T-cell (primary cell): ENCODE data around the gene EPG5. TPM values are rescaled to one million over a fixed set of nuclear protein-coding genes. Genes with fewer than 3 reads are reported as not detected.
"Not testable (repeated sequence)": the region's sequence is repeated elsewhere in the genome, so short reads cannot be mapped to it uniquely, and the experiment has no call there.

Experiments used
- ATAC-seq, 4 experiments: fragments of 200-7000 bp in 3 of 4; fragments of 150-1000 bp in 1 of 4; cut with Tn5 transposase; replicated peaks in 1 of 4; 1 replicate in 3 of 4; 2 replicates in 1 of 4; pipeline ENCODE4 v1.10.0; 2021; ENCODE audit warnings: moderate library complexity in 3 of 4, mild to moderate bottlenecking in 2 of 4, moderate number of reproducible peaks in 1 of 4
- CTCF ChIA-PET, 2 donors: fragments of 300-600 bp; sonication (Branson Sonifier 250); formaldehyde crosslinking; loops; one replicate each; lab custom pipeline; 2022; ENCODE audit warnings: antibody characterized with exemption in 2 of 2; lab: Charles Lee
- POLR2A ChIA-PET, 2 donors: fragments of 300-600 bp; sonication (Branson Sonifier 250); formaldehyde crosslinking; loops; one replicate each; lab custom pipeline; 2022; ENCODE audit warnings: antibody characterized with exemption in 2 of 2; lab: Charles Lee
- DNase-seq, 35 experiments: peaks; one replicate each; pipeline versions ENCODE4 v3.0.0 to v3.0.0-alpha.2; 2013 to 2023
- H3K27ac ChIP-seq: one replicate; pipeline ENCODE4 v1.5.1; 2013; ENCODE audit warnings: low read length
- H3K27me3 ChIP-seq, 2 experiments: replicated peaks in 1 of 2; 1 replicate in 1 of 2; 2 replicates in 1 of 2; pipeline versions ENCODE4 v1.6.1 to v1.7.0; 2013; ENCODE audit warnings: low read length in 1 of 2, mixed read lengths in 1 of 2; ENCODE audit not compliant: control insufficient read depth in 2 of 2, insufficient read depth in 2 of 2; ENCODE audit errors: extremely low read depth in 1 of 2
- H3K36me3 ChIP-seq, 2 donors: 1 replicate in 1 of 2; 2 replicates in 1 of 2; pipeline versions ENCODE4 v1.6.1 to v1.7.0; 2013; ENCODE audit warnings: low read length in 1 of 2; ENCODE audit not compliant: control insufficient read depth in 2 of 2, insufficient read depth in 1 of 2; ENCODE audit errors: extremely low read depth in 1 of 2
- H3K4me1 ChIP-seq, 2 experiments: 1 replicate in 1 of 2; 2 replicates in 1 of 2; pipeline versions ENCODE4 v1.6.1 to v1.7.0; 2013; ENCODE audit warnings: low read length in 2 of 2, mixed read lengths in 1 of 2; ENCODE audit not compliant: insufficient read depth in 2 of 2, control insufficient read depth in 1 of 2; ENCODE audit errors: extremely low read depth in 1 of 2
- H3K4me3 ChIP-seq, 2 donors: 1 replicate in 1 of 2; 2 replicates in 1 of 2; pipeline versions ENCODE4 v1.5.1 to v1.7.0; 2013; ENCODE audit warnings: mild to moderate bottlenecking in 2 of 2, low read length in 1 of 2, moderate library complexity in 1 of 2; ENCODE audit not compliant: control insufficient read depth in 1 of 2; ENCODE audit errors: extremely low read depth in 1 of 2
- H3K9me3 ChIP-seq: 2 replicates; pipeline ENCODE4 v1.7.0; 2013
- H3K27ac Mint-ChIP-seq, 2 donors: one replicate each; pipeline ENCODE4 v1.8.0; 2020 to 2021; ENCODE audit warnings: mild to moderate bottlenecking in 2 of 2, mixed read lengths in 2 of 2
- H3K27me3 Mint-ChIP-seq, 2 donors: one replicate each; pipeline ENCODE4 v1.8.0; 2021 to 2022; ENCODE audit warnings: mixed read lengths in 2 of 2
- H3K36me3 Mint-ChIP-seq: one replicate; pipeline ENCODE4 v1.8.0; 2021; ENCODE audit warnings: mixed read lengths
- H3K4me1 Mint-ChIP-seq, 3 donors: one replicate each; pipeline ENCODE4 v1.8.0; 2020 to 2022; ENCODE audit warnings: mixed read lengths in 3 of 3, mild to moderate bottlenecking in 1 of 3
- H3K4me3 Mint-ChIP-seq, 3 donors: one replicate each; pipeline ENCODE4 v1.8.0; 2020 to 2022; ENCODE audit warnings: mild to moderate bottlenecking in 3 of 3, mixed read lengths in 3 of 3, moderate library complexity in 3 of 3
- H3K9me3 Mint-ChIP-seq, 3 donors: one replicate each; pipeline ENCODE4 v1.8.0; 2020 to 2022; ENCODE audit warnings: mixed read lengths in 3 of 3
- WGBS: methylation state at CpG from one replicate; pipeline ENCODE4 v1.1.5; 2013; ENCODE audit warnings: missing lambda C conversion rate; ENCODE audit not compliant: insufficient coverage; 5-methylcytosine and 5-hydroxymethylcytosine counted together
- total RNA-seq, 35 experiments: library from RNA in 6 of 35; stranded (reverse) in 6 of 35; fragments of 120-200 nt in 1 of 35; gene quantifications; one replicate each; pipeline versions ENCODE4 v1.2.1 to v1.2.4 and lab custom pipeline; 2013 to 2026

EPG5 gene
- total RNA-seq, 5 donors from 2014 or later (not counting 1 experiment from before 2014, with no cell fraction given) = 39.2 to 54.4 (median 42.6) TPM

DNA sequence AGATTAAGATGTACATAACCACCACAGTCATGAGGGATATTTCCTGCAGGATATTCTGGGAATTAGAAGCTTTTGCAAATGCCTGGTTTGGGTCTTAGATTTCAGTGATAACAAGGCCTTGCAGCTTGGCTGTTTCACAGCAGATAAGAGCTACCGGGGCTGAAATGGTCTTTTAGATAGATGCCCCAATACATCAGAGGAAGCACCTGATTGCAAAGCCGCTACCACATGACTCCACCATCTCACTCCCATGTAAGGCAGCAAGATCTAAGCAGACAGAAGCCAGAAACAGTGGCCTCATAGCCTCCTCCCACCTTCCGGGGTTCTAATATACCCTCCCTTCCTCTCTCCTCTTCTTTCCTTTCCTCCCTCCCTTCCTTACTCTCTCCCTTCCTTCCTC is 31.1 kb upstream of the EPG5 start:
- ATAC-seq (peak; percentile 77 to 84 (median 84)), DNase-seq (peak in 21 of 35 experiments; percentile 0 to 45 (median 7))
- ChIA-PET CTCF (interaction anchor here in 1 of 2 donors (0.7 to 1.6 kb wide), 2 partner anchors 22 to 75 kb away, joined by 4 to 10 read pairs; no protein-coding TSS in a partner anchor), POLR2A (interaction anchor here in 1 of 2 donors (0.5 to 0.7 kb wide), 2 partner anchors 24 to 141 kb away, joined by 3 to 9 read pairs; no protein-coding TSS in a partner anchor)
- no peaks in the 10 kb centered on the region for H3K27me3 Mint-ChIP-seq
- Histone ChIP-seq H3K4me1 (peaks cover 20 to 30% of the 10 kb centered on the region in 2 experiments), H3K4me3 (no peak overlapping the region), H3K27ac (peak overlapping the region; percentile 79), H3K27me3 (no peaks in the 10 kb centered on the region), H3K36me3 (no peaks in the 10 kb centered on the region), H3K9me3 (no peaks in the 10 kb centered on the region)
- H3K4me1 Mint-ChIP-seq = peaks cover 42 to 67% (median 48%) of the 10 kb centered on the region in 3 donors
- WGBS = 30% methylated on average over 3 of the region's 3 CpGs
- peaks cover 11 to 12% (median 11%) of the 10 kb centered on the region in 3 donors for H3K9me3 Mint-ChIP-seq
- H3K27ac Mint-ChIP-seq = peak overlapping the region; percentile 94 to 97
- H3K4me3 Mint-ChIP-seq = peak overlapping the region; percentile 61 to 73 (median 64)
- H3K36me3 Mint-ChIP-seq = peaks cover 20% of the 10 kb centered on the region

DNA sequence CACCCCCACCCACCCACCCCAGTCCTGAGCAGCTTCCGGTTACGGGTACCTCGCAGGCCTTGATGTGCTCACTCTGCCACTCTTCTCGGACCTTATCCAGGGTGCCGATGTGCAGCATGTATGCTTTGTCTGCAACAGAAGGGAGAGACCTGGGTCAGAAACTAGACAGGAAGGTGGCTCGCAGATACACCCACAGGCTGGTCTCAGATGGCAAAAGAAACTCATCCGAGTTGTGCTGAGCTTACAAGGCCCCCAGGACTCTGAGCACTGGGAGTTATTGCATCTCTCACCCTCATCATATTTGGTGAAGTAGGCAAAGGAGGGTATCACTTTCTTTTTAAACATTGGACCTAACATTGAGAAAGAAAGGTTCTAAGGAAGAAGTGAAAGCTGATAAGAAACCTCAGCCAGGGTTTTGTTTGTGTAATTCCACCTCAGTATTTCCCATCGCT is 30.6 kb upstream of the EPG5 start:
- CTCF ChIA-PET = interaction anchor here in 1 of 2 donors (0.6 to 1.6 kb wide), 3 partner anchors 22 to 76 kb away, joined by 3 to 10 read pairs (median 4); no protein-coding TSS in a partner anchor
- WGBS = 0% methylated on average over 1 of the region's 8 CpGs
- Mint-ChIP-seq H3K4me1 (peaks cover 42 to 64% (median 48%) of the 10 kb centered on the region in 3 donors), H3K36me3 (peaks cover 16% of the 10 kb centered on the region), H3K9me3 (peaks cover 9 to 10% (median 9%) of the 10 kb centered on the region in 3 donors), H3K4me3 (peak overlapping the region; percentile 61 to 73 (median 64)), H3K27me3 (no peaks in the 10 kb centered on the region), H3K27ac (peak overlapping the region; percentile 94 to 97)
- Histone ChIP-seq H3K36me3 (no peaks in the 10 kb centered on the region), H3K27me3 (no peaks in the 10 kb centered on the region), H3K4me3 (peak overlapping the region in 1 of 2 donors; percentile 13), H3K4me1 (peaks cover 20 to 30% of the 10 kb centered on the region in 2 experiments), H3K9me3 (no peaks in the 10 kb centered on the region), H3K27ac (peak overlapping the region; percentile 79)
- POLR2A ChIA-PET = interaction anchor here in 1 of 2 donors (0.5 to 0.7 kb wide), 2 partner anchors 24 to 141 kb away, joined by 3 to 9 read pairs; no protein-coding TSS in a partner anchor
- ATAC-seq = peak; percentile 68 to 74 (median 70)
- peak in 20 of 35 experiments; percentile 1 to 43 (median 6) for DNase-seq

DNA sequence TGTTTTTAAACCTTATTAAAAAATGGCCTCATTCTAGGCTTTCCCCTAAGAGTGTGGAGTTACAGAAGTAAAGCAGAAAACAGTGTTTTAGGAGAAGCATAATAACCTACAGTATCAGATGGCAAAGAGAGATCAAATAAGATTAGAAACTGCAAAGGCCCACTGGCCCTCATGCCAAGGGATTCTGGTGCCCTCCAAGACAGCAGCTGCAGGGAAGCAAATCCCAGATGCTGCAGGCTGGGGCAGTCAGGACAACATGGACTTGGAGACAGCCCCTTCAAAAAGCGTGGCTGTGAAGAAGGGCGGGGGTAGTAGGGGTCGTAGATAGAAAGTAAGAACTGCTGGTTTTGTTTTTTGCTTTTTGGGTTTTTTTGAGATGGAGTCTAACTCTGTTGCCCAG is 28.3 kb upstream of the EPG5 start:
- WGBS = 100% methylated on average over 2 of the region's 3 CpGs
- Histone ChIP-seq H3K27me3 (no peaks in the 10 kb centered on the region), H3K27ac (no peak overlapping the region), H3K4me1 (peaks cover 15 to 30% of the 10 kb centered on the region in 2 experiments), H3K36me3 (no peaks in the 10 kb centered on the region), H3K9me3 (no peaks in the 10 kb centered on the region), H3K4me3 (no peak overlapping the region)
- POLR2A ChIA-PET = no interaction called here
- peaks cover 16% of the 10 kb centered on the region for H3K36me3 Mint-ChIP-seq
- CTCF ChIA-PET = no interaction called here
- no peak for DNase-seq
- no peak for ATAC-seq
- H3K4me1 Mint-ChIP-seq = peaks cover 28 to 45% (median 35%) of the 10 kb centered on the region in 3 donors
- H3K27ac Mint-ChIP-seq = peak overlapping the region in 1 of 2 donors; percentile 13
- no peak overlapping the region for H3K4me3 Mint-ChIP-seq
- no peaks in the 10 kb centered on the region for H3K27me3 Mint-ChIP-seq
- H3K9me3 Mint-ChIP-seq = no peaks in the 10 kb centered on the region

DNA sequence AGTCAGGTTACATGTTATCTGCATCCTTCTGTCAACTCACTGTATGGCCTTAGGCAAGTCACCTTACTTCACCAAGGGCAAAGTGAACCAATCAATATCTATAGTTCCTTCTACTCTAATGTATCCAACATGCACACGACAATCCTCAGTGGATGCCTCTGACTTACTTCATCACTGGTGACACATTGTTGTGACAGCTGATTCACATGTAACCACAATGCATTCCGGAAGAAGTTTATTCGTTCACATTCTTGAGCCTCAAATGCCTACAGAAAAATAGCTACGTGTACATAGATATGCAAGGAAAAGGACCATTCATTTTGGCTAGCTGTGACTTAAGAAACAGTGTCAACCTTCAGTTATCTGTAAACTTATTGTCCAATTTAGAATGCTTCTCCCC is 26.3 kb upstream of the EPG5 start:
- no peak for DNase-seq
- no peak overlapping the region for H3K4me3 Mint-ChIP-seq
- ChIA-PET CTCF (interaction anchor here in 1 of 2 donors (1.1 kb wide), 1 partner anchor 80 kb away, joined by 3 read pairs; no protein-coding TSS in a partner anchor), POLR2A (no interaction called here)
- peaks cover 32% of the 10 kb centered on the region for H3K36me3 Mint-ChIP-seq
- H3K27me3 Mint-ChIP-seq = no peaks in the 10 kb centered on the region
- H3K9me3 Mint-ChIP-seq = no peaks in the 10 kb centered on the region
- Histone ChIP-seq H3K36me3 (peaks cover 0 to 2% of the 10 kb centered on the region in 2 donors), H3K4me1 (peaks cover 11 to 17% of the 10 kb centered on the region in 2 experiments), H3K9me3 (no peaks in the 10 kb centered on the region), H3K4me3 (no peak overlapping the region), H3K27me3 (no peaks in the 10 kb centered on the region), H3K27ac (no peak overlapping the region)
- WGBS = 89% methylated on average over 3 of the region's 4 CpGs
- no peak overlapping the region for H3K27ac Mint-ChIP-seq
- peaks cover 15 to 26% (median 21%) of the 10 kb centered on the region in 3 donors for H3K4me1 Mint-ChIP-seq
- no peak for ATAC-seq

DNA sequence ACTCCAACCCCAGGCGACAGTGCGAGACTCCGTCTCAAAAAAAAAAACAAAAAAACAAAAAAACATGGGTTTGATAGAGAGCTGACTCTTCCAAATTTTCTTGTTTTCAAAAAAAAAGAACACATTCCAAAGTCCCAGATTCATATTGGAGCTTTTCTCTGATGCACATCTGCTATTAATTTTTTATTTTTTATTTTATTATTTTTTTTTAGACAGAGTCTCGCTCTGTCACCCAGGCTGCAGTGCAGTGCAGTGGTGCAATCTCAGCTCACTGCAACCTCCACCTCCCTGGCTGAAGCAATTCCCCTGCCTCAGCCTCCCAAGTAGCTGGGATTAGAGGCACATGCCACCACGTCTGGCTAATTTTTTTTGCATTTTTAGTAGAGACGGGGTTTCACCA is 25.4 kb upstream of the EPG5 start:
- ATAC-seq, H3K4me3 ChIP-seq, H3K27ac ChIP-seq, H3K9me3 Mint-ChIP-seq, H3K9me3 ChIP-seq, DNase-seq, H3K27me3 Mint-ChIP-seq, H3K4me3 Mint-ChIP-seq, H3K27ac Mint-ChIP-seq, POLR2A ChIA-PET, H3K36me3 ChIP-seq, H3K27me3 ChIP-seq: not testable (repeated sequence)
- CTCF ChIA-PET = interaction anchor here (0.6 to 0.7 kb wide), 2 partner anchors 364 to 371 kb away, joined by 3 read pairs; no protein-coding TSS in a partner anchor
- peaks cover 39% of the 10 kb centered on the region for H3K36me3 Mint-ChIP-seq
- 92% methylated on average over 2 of the region's 6 CpGs for WGBS
- H3K4me1 Mint-ChIP-seq = peaks cover 6 to 17% (median 12%) of the 10 kb centered on the region in 3 donors
- peaks cover 3 to 10% of the 10 kb centered on the region in 2 experiments for H3K4me1 ChIP-seq

DNA sequence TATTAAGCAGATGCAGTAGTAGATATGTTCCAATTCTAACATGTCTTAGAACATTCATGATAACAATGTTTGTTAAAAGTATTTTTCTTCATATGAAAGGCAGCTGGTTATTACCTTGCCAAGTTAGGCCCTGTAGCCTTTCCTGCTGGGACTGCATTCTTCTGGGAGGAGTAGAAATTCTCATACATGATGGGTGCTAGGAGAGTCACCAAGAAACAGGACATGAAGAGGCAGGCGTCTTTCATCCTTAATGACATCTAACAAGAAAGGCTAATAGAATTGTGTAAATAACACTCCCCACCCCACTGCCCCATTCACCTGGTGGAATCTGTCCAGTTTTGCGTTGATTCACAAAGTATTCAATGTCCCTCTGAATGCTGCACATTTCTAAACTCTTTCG is 24.7 kb upstream of the EPG5 start:
- Histone ChIP-seq H3K27me3 (no peaks in the 10 kb centered on the region), H3K4me3 (no peak overlapping the region), H3K36me3 (peaks cover 0 to 7% of the 10 kb centered on the region in 2 donors), H3K9me3 (no peaks in the 10 kb centered on the region), H3K4me1 (peaks cover under 1 to 5% of the 10 kb centered on the region in 2 experiments), H3K27ac (no peak overlapping the region)
- CTCF ChIA-PET = no interaction called here
- H3K4me3 Mint-ChIP-seq = no peak overlapping the region
- H3K36me3 Mint-ChIP-seq = peaks cover 43% of the 10 kb centered on the region
- no peak overlapping the region for H3K27ac Mint-ChIP-seq
- no peaks in the 10 kb centered on the region for H3K9me3 Mint-ChIP-seq
- WGBS = no CpG with 5 or more reads among the region's 3 CpGs
- POLR2A ChIA-PET = no interaction called here
- ATAC-seq (no peak), DNase-seq (no peak)
- H3K4me1 Mint-ChIP-seq = peaks cover 5 to 12% (median 6%) of the 10 kb centered on the region in 3 donors
- H3K27me3 Mint-ChIP-seq = no peaks in the 10 kb centered on the region
